Measurements from ENCODE around the gene TLNRD1. TPM values are rescaled to one million over a fixed set of nuclear protein-coding genes. Genes with fewer than 3 reads are reported as not detected.

Gene TLNRD1
- polyA plus RNA-seq, 1 donor (not counting 4 experiments of a cell fraction or from before 2014, with no cell fraction given), result 3.1 TPM

GRCh38 chr15:81053621-81054020 is 52.9 kb downstream of the TLNRD1 start:
- Histone ChIP-seq H3K4me2 (ENCODE audit: control insufficient read depth, extremely low read depth, insufficient read depth, low read depth, low read length) (no peak overlapping the region), H3K36me3 (ENCODE audit: control insufficient read depth in 2 of 2, extremely low read depth in 1 of 2, insufficient read depth in 2 of 2, low read length in 2 of 2) (no peaks in the 10 kb centered on the region), H3K79me2 (ENCODE audit: control insufficient read depth, insufficient read depth, low read length) (no peaks in the 10 kb centered on the region), H3K9ac (ENCODE audit: control insufficient read depth, extremely low read depth, insufficient read depth, low read length) (no peak overlapping the region), H3K9me1 (ENCODE audit: control insufficient read depth, extremely low read depth, insufficient read depth, low read length) (no peaks in the 10 kb centered on the region), H3K4me3 (ENCODE audit: control insufficient read depth in 2 of 3, extremely low read depth in 1 of 3, insufficient read depth in 2 of 3, low read depth in 1 of 3, low read length in 3 of 3) (no peak overlapping the region), H3K27me3 (ENCODE audit: control insufficient read depth, extremely low read depth, insufficient read depth, low read length) (no peaks in the 10 kb centered on the region), H4K20me1 (ENCODE audit: control insufficient read depth, extremely low read depth, insufficient read depth, low read length) (no peaks in the 10 kb centered on the region), H2AFZ (ENCODE audit: control insufficient read depth, low read length) (no peak overlapping the region), H3K27ac (ENCODE audit: control insufficient read depth, insufficient read depth, low read length) (no peak overlapping the region), H3K4me1 (ENCODE audit: control insufficient read depth, extremely low read depth, insufficient read depth, low read length) (no peaks in the 10 kb centered on the region), H3K9me3 (ENCODE audit: control insufficient read depth, low read depth, low read length) (no peaks in the 10 kb centered on the region)
- dilution Hi-C loops (cut with MboI; ENCODE audit: extremely low pct_ligation_motif_present, low sequenced_read_pairs), result no loop called here
- no peak for FAIRE-seq
- no peak for TF ChIP-seq CTCF (optimal IDR thresholded peaks at IDR 0.05 in 1 of 3, IDR thresholded peaks at IDR 0.05 in 1 of 3, conservative IDR thresholded peaks at IDR 0.05 in 1 of 3; ENCODE audit: extremely low read depth in 1 of 3, insufficient read depth in 2 of 3, low read length in 3 of 3)
- no peak for TF ChIP-seq EZH2 (IDR thresholded peaks at IDR 0.05; ENCODE audit: low read length)
- DNase-seq (ENCODE audit: low read depth, low spot score), result no peak

- no peak overlapping the region for H3K4me3 ChIP-seq (ENCODE audit: control insufficient read depth in 2 of 3, extremely low read depth in 1 of 3, insufficient read depth in 2 of 3, low read depth in 1 of 3, low read length in 3 of 3)
- H3K4me1 ChIP-seq (ENCODE audit: control insufficient read depth, extremely low read depth, insufficient read depth, low read length), result no peaks in the 10 kb centered on the region
- H4K20me1 ChIP-seq (ENCODE audit: control insufficient read depth, extremely low read depth, insufficient read depth, low read length), result no peaks in the 10 kb centered on the region
- FAIRE-seq (no peak), DNase-seq (ENCODE audit: low read depth, low spot score) (no peak)
- H3K9me1 ChIP-seq (ENCODE audit: control insufficient read depth, extremely low read depth, insufficient read depth, low read length), result no peaks in the 10 kb centered on the region
- no peaks in the 10 kb centered on the region for H3K36me3 ChIP-seq (ENCODE audit: control insufficient read depth in 2 of 2, extremely low read depth in 1 of 2, insufficient read depth in 2 of 2, low read length in 2 of 2)
- H3K9me3 ChIP-seq (ENCODE audit: control insufficient read depth, low read depth, low read length), result no peaks in the 10 kb centered on the region
- dilution Hi-C loops (cut with MboI; ENCODE audit: extremely low pct_ligation_motif_present, low sequenced_read_pairs), result no loop called here
- H3K4me2 ChIP-seq (ENCODE audit: control insufficient read depth, extremely low read depth, insufficient read depth, low read depth, low read length), result no peak overlapping the region
- no peak overlapping the region for H3K9ac ChIP-seq (ENCODE audit: control insufficient read depth, extremely low read depth, insufficient read depth, low read length)
- no peaks in the 10 kb centered on the region for H3K79me2 ChIP-seq (ENCODE audit: control insufficient read depth, insufficient read depth, low read length)
- no peak for TF ChIP-seq CTCF (optimal IDR thresholded peaks at IDR 0.05 in 1 of 3, IDR thresholded peaks at IDR 0.05 in 1 of 3, conservative IDR thresholded peaks at IDR 0.05 in 1 of 3; ENCODE audit: extremely low read depth in 1 of 3, insufficient read depth in 2 of 3, low read length in 3 of 3)
- TF ChIP-seq EZH2 (IDR thresholded peaks at IDR 0.05; ENCODE audit: low read length), result no peak
- H3K27ac ChIP-seq (ENCODE audit: control insufficient read depth, insufficient read depth, low read length), result no peak overlapping the region
- H2AFZ ChIP-seq (ENCODE audit: control insufficient read depth, low read length), result no peak overlapping the region
- no peaks in the 10 kb centered on the region for H3K27me3 ChIP-seq (ENCODE audit: control insufficient read depth, extremely low read depth, insufficient read depth, low read length)
Observed at GRCh38 chr15:81054236-81054635, 53.5 kb downstream of the TLNRD1 start.

Small RNA genes within 50 kb of the gene (small RNA-seq; reads per million reads assigned to genes)
- 0 reads per million in 3 experiments for gene MIR4514 (ENCODE audit: insufficient read length in 3 of 3, low read depth in 3 of 3, low replicate concordance in 1 of 3)

Other genes starting within 250 kb of the TLNRD1 start
- gene CEMIP, start 221.6 kb upstream of the TLNRD1 start, polyA plus RNA-seq, result 1.5 to 2.3 TPM (median 2.2 TPM) in 3 replicates
- gene MESD, start 11.1 kb upstream of the TLNRD1 start, polyA plus RNA-seq, result 10.9 to 22.3 TPM (median 18.7 TPM) in 3 replicates
- gene CFAP161, start 133.3 kb downstream of the TLNRD1 start, polyA plus RNA-seq, result not detected in 3 replicates
- 0.01 to 0.10 TPM in 2 of 3 replicates, not detected in the other for gene IL16, start 196.0 kb downstream of the TLNRD1 start, polyA plus RNA-seq

All from keratinocyte (primary cell).